Testis (tissue), 3 donors: ENCODE results near the gene MYNN. TPM values are rescaled to one million over a fixed set of nuclear protein-coding genes. Genes with fewer than 3 reads are reported as not detected.

Source experiments
- DNase-seq: peaks from one replicate; pipeline ENCODE4 v3.0.0-alpha.2; 2019
- H3K27ac ChIP-seq, 2 donors: fragments of 200-600 bp; sonication (generic); one replicate each; pipeline ENCODE4 v1.5.1; 2019
- H3K27me3 ChIP-seq: fragments of 200-600 bp; sonication (generic); one replicate; pipeline ENCODE4 v1.5.1; 2019
- H3K36me3 ChIP-seq: fragments of 200-600 bp; sonication (generic); one replicate; pipeline ENCODE4 v1.5.1; 2017; ENCODE audit warnings: low read depth; ENCODE audit errors: missing control alignments
- H3K4me1 ChIP-seq: fragments of 200-600 bp; sonication (generic); one replicate; pipeline ENCODE4 v1.5.1; 2019
- H3K4me3 ChIP-seq, 2 donors: fragments of 200-600 bp; sonication (generic); one replicate each; pipeline ENCODE4 v1.5.1; 2017 to 2019
- H3K9me3 ChIP-seq: fragments of 200-600 bp; sonication (generic); one replicate; pipeline ENCODE4 v1.5.1; 2017
- CTCF ChIP-seq, 3 experiments: fragments of 450-650 bp in 2 of 3; fragments of 200-600 bp in 1 of 3; sonication (generic) in 1 of 3; IDR thresholded peaks; one replicate each; pipeline ENCODE4 v1.5.1; 2016 to 2019; ENCODE audit warnings: antibody characterized with exemption in 3 of 3, mild to moderate bottlenecking in 2 of 3, moderate library complexity in 1 of 3
- POLR2A ChIP-seq: fragments of 450-650 bp; IDR thresholded peaks from one replicate; pipeline ENCODE4 v1.6.1; 2017; ENCODE audit warnings: antibody characterized with exemption, mild to moderate bottlenecking, moderate library complexity
- WGBS, 2 donors: methylation state at CpG; one replicate each; pipeline ENCODE4 v1.1.5; 2018; 5-methylcytosine and 5-hydroxymethylcytosine counted together
- intact Hi-C: fragments of 100-400 bp; cut with DNase I; formaldehyde crosslinking; loops from one replicate; pipeline ENCODE4 v1.15.1; 2023; ENCODE audit warnings: low total_unique reads
- polyA plus RNA-seq: library from polyadenylated mRNA; stranded (reverse); fragments of 350-450 nt; fragmentation: Illumina TruSeq; extraction: RNeasy Lipid Tissue Mini Kit (QIAGEN cat#74804); gene quantifications from one replicate; pipeline ENCODE4 v1.2.3, GENCODE V29; 2014; ENCODE audit warnings: low read depth, low replicate concordance; ENCODE audit not compliant: insufficient read depth
- total RNA-seq, 2 donors: library from RNA; depleted of rRNA; stranded (reverse); fragments of >200 nt; gene quantifications; one replicate each; pipeline ENCODE4 v1.2.3, GENCODE V29; 2016

Gene MYNN
- total and polyA plus RNA-seq, 3 donors from 2014 or later = 14.6 to 27.0 (median 22.4) TPM

GRCh38 chr3:169804681-169805080 is 31.5 kb downstream of the MYNN start:
- WGBS, 2 donors = 89 to 92% methylated on average over 3 of the region's 3 CpGs
- no peaks in the 10 kb centered on the region for H3K4me1 ChIP-seq
- H3K9me3 ChIP-seq = no peaks in the 10 kb centered on the region
- no peak overlapping the region for H3K4me3 ChIP-seq
- intact Hi-C loops = no loop called here
- H3K36me3 ChIP-seq = no peaks in the 10 kb centered on the region
- no peak for TF ChIP-seq CTCF (IDR thresholded peaks at IDR 0.05)
- TF ChIP-seq POLR2A = no peak
- H3K27ac ChIP-seq = no peak overlapping the region
- H3K27me3 ChIP-seq = no peaks in the 10 kb centered on the region
- no peak for DNase-seq

GRCh38 chr3:169809230-169809795 is 36.1 kb downstream of the MYNN start:
- H3K4me3 ChIP-seq = no peak overlapping the region
- no peak overlapping the region for H3K27ac ChIP-seq
- TF ChIP-seq CTCF (IDR thresholded peaks at IDR 0.05) = no peak
- no peak for TF ChIP-seq POLR2A
- no peak for DNase-seq
- no peaks in the 10 kb centered on the region for H3K9me3 ChIP-seq
- no peaks in the 10 kb centered on the region for H3K27me3 ChIP-seq
- H3K4me1 ChIP-seq = no peaks in the 10 kb centered on the region
- WGBS, 2 donors = 40 to 41% methylated on average over 2 of the region's 2 CpGs
- intact Hi-C loops = no loop called here
- no peaks in the 10 kb centered on the region for H3K36me3 ChIP-seq

GRCh38 chr3:169811631-169812331 is 38.6 kb downstream of the MYNN start:
- Histone ChIP-seq H3K4me1 (no peaks in the 10 kb centered on the region), H3K27me3 (no peaks in the 10 kb centered on the region), H3K4me3 (peak overlapping the region; percentile 67 to 82), H3K36me3 (no peaks in the 10 kb centered on the region), H3K27ac (peak overlapping the region; percentile 36 to 76), H3K9me3 (no peaks in the 10 kb centered on the region)
- TF ChIP-seq CTCF (IDR thresholded peaks at IDR 0.05) (no peak), POLR2A (no peak)
- peak; percentile 35 for DNase-seq
- WGBS, 2 donors = 2% methylated on average over 18 to 27 of the region's 29 CpGs
- intact Hi-C loops = no loop called here

GRCh38 chr3:169812332-169813235 is 39.4 kb downstream of the MYNN start, which contains the start of the genes LRRC34 and LRRIQ4:
LRRC34 (minus strand) TSS chr3:169812904; CDS start chr3:169812548, 356 bp downstream.
LRRIQ4 (plus strand) TSS chr3:169812870; CDS start chr3:169821922, 9,052 bp downstream.
- DNase-seq = peak; percentile 89
- TF ChIP-seq CTCF (IDR thresholded peaks at IDR 0.05) (no peak), POLR2A (no peak)
- Histone ChIP-seq H3K4me3 (peak within 1 kb of the TSS; percentile 67 to 82), H3K27me3 (no peaks in the 10 kb centered on the region), H3K36me3 (no peaks in the 10 kb centered on the region), H3K9me3 (no peaks in the 10 kb centered on the region), H3K27ac (peak within 1 kb of the TSS; percentile 36 to 76), H3K4me1 (no peaks in the 10 kb centered on the region)
- 10 to 13% methylated on average over 22 to 26 of the region's 56 CpGs for WGBS, 2 donors
- intact Hi-C loops = no loop called here
